GM18951 (cell line): Measurements from ENCODE around the gene POLN.

Experiments
- POLR2A ChIP-seq: IDR thresholded peaks from 4 replicates; pipeline ENCODE4 v1.6.1; 2011; ENCODE audit warnings: mild to moderate bottlenecking; ENCODE audit not compliant: insufficient read length, insufficient read depth; ENCODE audit errors: extremely low read depth
- in situ Hi-C: fragments of 300-500 bp; cut with MboI; formaldehyde crosslinking; loops from one replicate; pipeline ENCODE4 v1.12.0; 2022; ENCODE audit warnings: low sequenced_read_pairs, mixed read lengths, inconsistent platforms; ENCODE audit not compliant: unreplicated experiment

POLN gene

DNA sequence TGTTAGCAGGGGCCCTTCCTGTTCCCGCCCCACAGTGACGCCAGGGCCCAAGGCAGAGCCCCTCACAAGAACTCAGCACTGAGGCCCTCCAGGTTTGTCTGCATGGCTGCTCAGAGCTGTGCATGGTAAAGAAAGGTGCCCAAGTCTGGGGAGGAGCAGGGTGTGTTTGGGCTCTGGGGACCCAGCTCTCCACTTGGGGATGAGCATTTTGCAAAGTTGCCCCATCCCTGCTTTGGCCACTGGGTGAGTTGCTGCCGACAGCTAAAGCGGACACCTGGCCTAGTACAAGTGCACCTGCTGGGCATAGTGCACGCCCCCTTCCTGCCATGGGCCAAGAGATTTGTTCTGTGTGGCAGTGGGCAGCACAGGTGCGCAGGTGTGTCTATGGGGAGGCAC, 22.0 kb upstream of the POLN start:
- TF ChIP-seq POLR2A: no peak
- in situ Hi-C loops: no loop called here

DNA sequence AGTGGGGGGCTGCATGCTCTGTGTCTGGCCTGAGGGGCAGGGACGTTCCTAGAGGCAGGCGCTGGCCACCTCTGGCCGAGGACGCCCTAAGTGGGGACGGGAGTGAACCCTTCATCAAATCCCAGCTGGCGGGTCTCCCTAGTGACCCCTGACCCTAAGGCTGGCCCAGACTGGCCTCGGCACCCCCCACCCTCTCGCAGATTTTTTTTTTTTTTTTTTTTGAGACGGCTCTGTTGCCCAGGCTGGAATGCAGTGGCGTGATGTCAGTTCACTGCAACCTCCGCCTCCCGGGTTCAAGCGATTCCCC, 21.0 kb upstream of the POLN start:
- no peak for TF ChIP-seq POLR2A
- in situ Hi-C loops: no loop called here

DNA sequence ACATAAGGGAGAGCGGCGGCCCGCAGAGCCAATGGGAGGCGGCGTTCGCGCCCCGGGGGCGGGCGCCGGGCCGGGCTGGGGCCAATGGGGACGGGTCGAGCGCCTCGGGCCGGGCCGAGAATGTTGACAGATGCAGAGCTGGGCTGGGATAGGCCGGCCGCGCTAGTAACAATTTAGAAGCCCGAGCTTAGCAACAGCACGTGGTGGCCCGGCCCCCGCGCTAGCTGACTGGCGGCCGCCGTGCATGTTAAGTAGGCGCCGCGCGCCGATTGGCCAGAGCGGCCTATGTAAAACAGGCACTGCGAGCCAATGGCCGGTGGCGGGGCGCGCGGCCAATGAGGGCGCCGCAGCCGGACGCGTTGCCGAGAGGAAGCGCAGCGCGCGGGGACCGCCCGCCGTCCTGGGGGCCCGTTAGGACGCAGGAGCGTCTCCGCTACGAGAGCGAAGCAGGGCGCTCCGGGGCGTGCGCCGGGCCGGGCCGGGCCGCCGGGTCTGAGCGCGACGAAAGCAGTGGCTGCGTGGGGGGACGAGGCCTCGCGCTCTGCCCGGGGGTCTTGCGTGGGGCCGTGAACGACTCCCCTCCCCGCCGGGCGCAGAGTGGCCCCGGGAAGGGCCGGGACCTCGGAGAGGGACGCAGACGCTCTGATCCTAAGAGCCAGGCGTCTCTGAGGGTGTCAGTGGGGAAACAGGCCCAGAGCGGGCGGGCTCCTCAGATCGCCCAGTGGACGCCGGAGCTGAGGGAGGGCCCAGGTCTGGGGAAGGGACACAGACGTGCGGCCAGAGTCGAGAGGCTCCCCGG, 20.4 kb upstream of the POLN start:
- in situ Hi-C loops: no loop called here
- peak; percentile 95 for TF ChIP-seq POLR2A

DNA sequence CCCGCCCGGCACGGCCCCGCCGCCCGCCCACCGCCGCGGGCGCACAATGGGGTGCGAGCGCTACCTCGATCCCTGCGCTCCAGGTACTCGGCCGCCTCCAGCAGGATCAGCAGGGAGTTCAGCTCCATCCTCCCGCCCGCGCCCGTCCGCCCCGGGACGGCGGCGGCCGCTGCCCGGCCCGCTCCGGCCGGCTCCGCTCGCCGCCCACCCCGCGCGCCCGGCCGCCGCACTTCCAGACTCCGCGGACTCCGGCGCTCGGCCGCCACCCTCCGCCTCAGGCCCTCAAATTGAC, 19.9 kb upstream of the POLN start, which contains the start of gene MXD4:
Gene MXD4, minus strand, starts transcription at position 257 of the 292 bp plus-strand sequence. Its CDS starts 129 bp downstream, at position 128.
- in situ Hi-C loops: no loop called here
- no peak for TF ChIP-seq POLR2A

DNA sequence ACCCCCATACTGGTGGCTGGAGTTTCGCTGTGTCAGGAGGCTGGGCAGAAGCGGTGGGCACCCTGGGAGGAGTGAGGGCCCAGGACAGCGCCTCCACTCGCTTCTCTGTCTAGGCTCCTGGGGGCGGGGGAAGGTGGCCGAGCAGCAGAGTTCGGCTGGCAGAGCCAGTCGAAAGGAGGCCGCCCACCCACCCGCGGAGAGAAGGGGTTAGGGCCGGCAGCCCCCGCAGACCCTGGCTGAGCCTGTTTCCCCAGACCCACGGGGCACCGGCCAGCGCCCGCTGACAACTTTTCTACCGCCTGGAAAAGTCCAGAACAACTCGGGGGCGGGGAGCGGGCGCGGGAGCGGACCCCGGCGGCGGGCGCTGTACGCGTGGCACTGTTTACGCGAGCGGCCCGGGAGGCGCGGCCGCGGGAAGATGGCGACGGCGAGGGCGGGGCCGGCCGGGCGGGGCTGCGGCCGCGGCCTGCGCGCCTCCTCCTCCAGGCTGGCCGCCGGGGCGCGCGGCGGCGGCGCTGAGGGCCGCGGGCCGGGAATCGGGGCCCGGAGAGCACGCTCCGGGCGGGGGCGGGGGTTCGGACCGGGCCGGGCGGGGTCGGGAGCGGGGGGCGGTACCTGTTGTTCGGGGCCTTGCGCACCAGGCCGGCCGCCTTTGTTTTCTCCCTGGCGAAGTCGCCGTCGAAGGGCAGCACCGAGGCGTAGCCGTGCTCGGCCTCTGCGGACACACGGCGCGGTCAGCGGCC, 19.4 kb upstream of the POLN start:
- in situ Hi-C loops: no loop called here
- no peak for TF ChIP-seq POLR2A

GRCh38 chr4:2260344-2261109, 18.6 kb upstream of the POLN start:
- TF ChIP-seq POLR2A: no peak
- in situ Hi-C loops: no loop called here

GRCh38 chr4:2259541-2260343, 17.8 kb upstream of the POLN start:
- TF ChIP-seq POLR2A: no peak
- in situ Hi-C loops: no loop called here

GRCh38 chr4:2259036-2259540, 17.2 kb upstream of the POLN start:
- TF ChIP-seq POLR2A: no peak
- in situ Hi-C loops: no loop called here

DNA sequence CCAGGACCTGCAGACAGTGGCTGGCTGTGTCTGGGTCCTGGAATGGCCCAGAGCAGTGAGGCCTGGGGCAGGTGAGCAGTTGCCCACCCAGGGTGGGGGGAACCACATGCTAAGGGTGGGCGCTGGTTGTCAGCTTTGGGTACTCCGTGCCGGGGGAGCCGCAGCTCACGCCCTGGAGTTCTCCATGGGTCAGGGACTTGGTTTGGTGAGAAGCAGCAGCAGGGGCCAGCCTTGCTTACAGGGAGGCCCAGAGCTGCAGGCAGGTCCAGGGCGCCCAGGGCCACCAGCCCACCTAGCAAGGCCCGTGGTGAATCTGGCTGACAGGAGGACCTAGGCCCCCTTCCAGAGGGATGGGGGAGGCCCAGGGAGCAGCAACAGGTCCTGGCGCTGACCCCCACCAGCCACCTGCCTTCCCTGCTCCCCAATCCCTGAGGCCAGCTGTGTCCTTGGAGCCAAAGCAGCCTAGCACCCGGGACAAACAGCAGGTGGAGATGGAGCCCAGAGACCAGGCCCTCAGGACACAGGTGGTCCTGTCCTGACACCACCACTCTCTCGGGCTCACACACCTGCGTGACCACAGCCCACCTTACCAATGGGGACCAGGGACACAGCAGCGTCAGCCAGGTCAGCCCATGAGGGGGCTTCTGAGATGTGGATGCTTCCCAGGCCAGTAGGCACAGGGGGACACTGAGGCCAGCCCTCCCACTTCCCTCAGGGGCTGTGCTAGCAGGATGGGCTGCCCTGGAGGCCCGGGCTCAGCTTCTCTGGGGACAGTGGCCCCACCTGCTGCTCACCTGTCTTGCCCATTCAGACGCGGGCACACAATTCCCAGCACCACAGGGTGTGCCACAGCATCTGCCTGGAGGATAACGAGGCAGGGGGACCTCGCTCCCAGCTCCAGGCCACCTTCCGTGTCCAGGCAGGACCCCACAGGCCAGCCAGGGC, 16.4 kb upstream of the POLN start:
- TF ChIP-seq POLR2A: no peak
- in situ Hi-C loops: no loop called here

DNA sequence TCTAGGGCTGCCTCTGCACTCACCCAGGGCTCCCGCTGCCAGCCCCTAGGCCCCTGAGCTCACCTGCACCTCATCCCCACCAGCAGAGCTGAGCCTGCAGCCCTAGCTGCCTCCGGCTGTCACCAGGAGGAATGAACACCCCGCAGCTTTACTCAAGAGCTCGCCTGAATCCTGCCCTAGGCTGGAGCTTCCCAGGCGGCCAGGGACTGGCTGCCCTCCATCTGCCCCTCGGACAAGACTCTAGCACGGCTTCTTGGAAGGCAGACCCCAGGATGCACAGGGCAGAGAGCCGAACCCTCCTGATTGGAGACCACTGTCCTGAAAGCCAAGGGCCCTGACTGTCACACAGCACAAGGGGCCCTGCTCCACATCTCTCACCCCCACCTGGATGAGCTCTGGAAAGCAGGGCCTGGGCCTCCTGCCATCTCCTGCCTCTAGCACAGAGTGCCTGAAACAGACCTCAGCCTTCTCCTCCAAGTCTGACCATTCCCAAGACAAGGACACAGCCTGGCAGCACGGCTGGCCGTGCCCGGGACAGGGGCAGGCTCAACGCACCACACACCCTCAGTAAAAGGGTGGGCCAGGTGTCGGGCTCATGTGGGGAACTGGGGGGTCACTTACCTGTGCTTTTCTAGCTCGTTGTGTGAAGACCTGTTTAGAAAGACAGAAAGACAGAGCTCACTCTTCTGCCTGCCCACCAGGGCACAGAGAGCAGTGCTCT, 15.6 kb upstream of the POLN start:
- in situ Hi-C loops: no loop called here
- TF ChIP-seq POLR2A: no peak

DNA sequence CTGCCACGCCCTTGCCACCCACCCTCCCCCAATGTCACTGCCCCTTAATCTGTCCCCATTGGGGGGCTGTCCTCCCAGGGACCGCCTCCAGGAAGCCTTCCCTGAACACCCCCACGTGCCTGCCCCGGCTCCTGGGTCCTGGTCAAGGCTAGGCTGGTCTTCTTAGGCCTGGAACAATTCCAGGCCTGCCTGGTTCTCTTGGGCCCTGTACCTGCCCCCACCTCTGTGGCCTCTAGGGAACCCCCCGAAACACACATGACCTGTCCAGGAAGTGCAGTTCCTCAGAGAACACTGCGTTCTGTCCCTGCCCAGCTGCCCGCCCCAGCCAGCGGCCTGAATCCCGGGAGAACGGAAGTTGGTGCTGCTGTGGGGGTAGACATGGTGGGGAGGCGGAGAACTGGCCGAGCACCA, 14.9 kb upstream of the POLN start:
- in situ Hi-C loops: no loop called here
- TF ChIP-seq POLR2A: no peak
